ENCODE measurements around the gene KRT23. TPM values are rescaled to one million over a fixed set of nuclear protein-coding genes. Genes with fewer than 3 reads are reported as not detected.
A peak's percentile ranks its signal among the peaks of the same experiment; 100 is the strongest.

KRT23 gene
- total and polyA plus RNA-seq, 2 of the 13 experiments (the other 11 are each of a cell fraction or from before 2014, with no cell fraction given) = 24.7 to 51.1 TPM

DNA sequence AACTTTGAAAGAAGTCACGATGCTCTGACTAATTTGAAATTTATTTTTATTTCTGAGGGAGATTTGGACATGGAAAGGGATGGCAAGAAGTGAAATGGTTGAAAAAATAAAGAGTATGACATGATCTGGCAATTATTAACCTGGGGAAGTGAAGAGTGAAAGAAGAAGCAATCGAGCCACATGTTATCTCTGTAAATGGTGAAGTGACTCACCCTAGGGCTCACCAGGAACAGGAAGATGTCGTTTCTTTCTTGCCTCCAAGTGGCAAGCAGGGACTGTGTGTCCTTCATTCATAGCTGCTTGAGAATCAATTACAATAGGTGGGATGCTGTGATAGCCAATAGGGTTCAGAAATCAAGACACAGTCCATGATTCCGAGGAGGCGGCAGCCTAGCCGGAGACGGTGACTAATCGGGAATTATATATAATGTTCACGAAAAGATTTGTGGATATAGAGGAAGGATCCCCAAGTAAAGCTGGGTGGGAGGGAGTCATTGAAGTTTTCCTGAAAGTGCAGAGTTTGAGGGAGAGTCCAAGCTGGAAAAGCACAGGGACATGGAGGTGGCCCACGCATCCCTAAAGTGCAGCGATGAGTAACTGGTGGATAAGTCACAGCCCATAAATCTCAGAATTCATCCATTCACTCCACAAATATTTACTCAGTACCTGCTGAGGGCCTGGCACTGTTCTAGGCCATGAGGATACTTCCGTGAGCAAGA is 34.2 kb downstream of the KRT23 start (continued):
- TF ChIP-seq, protein P1, sequence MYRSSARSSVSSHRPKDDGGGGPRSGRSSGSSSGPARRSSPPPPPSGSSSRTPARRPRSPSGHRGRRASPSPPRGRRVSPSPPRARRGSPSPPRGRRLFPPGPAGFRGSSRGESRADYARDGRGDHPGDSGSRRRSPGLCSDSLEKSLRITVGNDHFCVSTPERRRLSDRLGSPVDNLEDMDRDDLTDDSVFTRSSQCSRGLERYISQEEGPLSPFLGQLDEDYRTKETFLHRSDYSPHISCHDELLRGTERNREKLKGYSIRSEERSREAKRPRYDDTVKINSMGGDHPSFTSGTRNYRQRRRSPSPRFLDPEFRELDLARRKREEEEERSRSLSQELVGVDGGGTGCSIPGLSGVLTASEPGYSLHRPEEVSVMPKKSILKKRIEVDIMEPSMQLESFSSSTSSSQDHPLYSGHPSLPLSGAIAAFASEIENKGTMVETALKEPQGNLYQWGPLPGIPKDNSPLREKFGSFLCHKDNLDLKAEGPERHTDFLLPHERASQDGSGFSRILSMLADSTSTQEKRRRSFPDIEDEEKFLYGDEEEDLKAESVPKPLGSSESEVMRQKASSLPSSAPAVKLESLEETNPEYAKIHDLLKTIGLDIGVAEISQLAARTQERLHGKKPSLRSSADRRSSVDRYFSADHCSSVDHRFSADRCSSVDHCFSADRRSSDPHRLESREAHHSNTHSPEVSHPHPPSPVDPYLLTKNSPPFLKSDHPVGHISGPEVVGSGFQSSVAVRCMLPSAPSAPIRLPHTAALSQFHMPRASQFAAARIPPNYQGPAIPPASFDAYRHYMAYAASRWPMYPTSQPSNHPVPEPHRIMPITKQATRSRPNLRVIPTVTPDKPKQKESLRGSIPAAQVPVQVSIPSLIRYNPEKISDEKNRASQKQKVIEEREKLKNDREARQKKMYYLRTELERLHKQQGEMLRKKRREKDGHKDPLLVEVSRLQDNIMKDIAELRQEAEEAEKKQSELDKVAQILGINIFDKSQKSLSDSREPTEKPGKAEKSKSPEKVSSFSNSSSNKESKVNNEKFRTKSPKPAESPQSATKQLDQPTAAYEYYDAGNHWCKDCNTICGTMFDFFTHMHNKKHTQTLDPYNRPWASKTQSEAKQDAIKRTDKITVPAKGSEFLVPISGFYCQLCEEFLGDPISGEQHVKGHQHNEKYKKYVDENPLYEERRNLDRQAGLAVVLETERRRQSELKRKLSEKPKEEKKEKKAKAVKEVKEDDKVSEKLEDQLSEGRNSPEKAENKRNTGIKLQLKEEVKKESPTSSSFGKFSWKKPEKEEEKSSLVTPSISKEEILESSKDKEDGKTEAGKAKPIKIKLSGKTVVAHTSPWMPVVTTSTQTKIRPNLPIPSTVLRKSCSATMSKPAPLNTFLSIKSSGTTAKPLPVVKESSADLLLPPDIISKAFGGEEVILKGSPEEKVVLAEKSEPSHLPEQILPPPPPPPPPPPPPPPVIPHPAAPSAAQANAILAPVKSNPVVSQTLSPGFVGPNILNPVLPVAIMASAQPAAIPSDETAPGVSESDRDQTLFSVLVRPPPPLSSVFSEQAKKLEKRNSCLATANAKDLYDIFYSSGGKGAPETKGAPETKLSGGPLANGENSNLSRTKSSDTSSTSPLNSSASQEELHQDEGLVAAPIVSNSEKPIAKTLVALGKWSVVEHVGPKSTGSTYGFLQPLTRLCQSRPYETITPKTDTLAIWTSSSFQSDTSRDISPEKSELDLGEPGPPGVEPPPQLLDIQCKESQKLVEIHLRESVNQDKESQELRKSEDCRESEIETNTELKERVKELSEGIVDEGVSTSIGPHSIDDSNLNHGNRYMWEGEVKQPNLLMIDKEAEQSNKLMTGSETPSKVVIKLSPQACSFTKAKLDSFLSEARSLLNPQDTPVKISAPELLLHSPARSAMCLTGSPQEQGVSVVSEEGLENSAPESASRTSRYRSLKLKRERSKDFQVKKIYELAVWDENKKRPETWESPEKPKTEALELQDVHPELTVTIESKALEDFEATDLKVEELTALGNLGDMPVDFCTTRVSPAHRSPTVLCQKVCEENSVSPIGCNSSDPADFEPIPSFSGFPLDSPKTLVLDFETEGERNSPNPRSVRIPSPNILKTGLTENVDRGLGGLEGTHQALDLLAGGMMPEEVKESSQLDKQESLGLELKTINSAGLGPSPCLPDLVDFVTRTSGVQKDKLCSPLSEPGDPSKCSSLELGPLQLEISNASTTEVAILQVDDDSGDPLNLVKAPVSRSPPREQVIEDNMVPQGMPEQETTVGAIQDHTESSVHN (CRISPR knock-in tag; IDR thresholded peaks at IDR 0.05) = no peak
- TF ChIP-seq NFKBIZ (CRISPR knock-in tag; IDR thresholded peaks at IDR 0.05) (no peak; the same call in 1 of the 2 replicates), SALL1 (CRISPR knock-in tag; IDR thresholded peaks at IDR 0.05) (peak; percentile 46; the same call in 1 of the 2 replicates), ZNF652 (CRISPR knock-in tag; IDR thresholded peaks at IDR 0.05; ENCODE audit: borderline replicate concordance, low read depth) (no peak), FOXC1 (CRISPR knock-in tag; IDR thresholded peaks at IDR 0.05; ENCODE audit: borderline replicate concordance) (no peak), TARDBP (CRISPR knock-in tag; IDR thresholded peaks at IDR 0.05) (no peak), STAG1 (CRISPR knock-in tag; IDR thresholded peaks at IDR 0.05) (no peak), ZBTB7A (CRISPR knock-in tag; IDR thresholded peaks at IDR 0.05) (no peak), RXRA (CRISPR knock-in tag; IDR thresholded peaks at IDR 0.05) (peak; percentile 40; the same call in 1 of the 2 replicates), ZNF235 (CRISPR knock-in tag; IDR thresholded peaks at IDR 0.05; ENCODE audit: borderline replicate concordance) (no peak), AGO2 (optimal IDR thresholded peaks at IDR 0.05; ENCODE audit: low read depth, low read length) (no peak), PAWR (CRISPR knock-in tag; IDR thresholded peaks at IDR 0.05; ENCODE audit: borderline replicate concordance) (no peak), NPAS2 (CRISPR knock-in tag; IDR thresholded peaks at IDR 0.05; ENCODE audit: borderline replicate concordance) (no peak), ZNF33B (CRISPR knock-in tag; IDR thresholded peaks at IDR 0.05) (no peak), ZNF292 (CRISPR knock-in tag; IDR thresholded peaks at IDR 0.05; ENCODE audit: borderline replicate concordance, low read depth) (no peak), LBX2 (CRISPR knock-in tag; IDR thresholded peaks at IDR 0.05; ENCODE audit: borderline replicate concordance) (no peak), NRL (CRISPR knock-in tag; IDR thresholded peaks at IDR 0.05; ENCODE audit: borderline replicate concordance) (no peak)
- TF ChIP-seq, protein P2, sequence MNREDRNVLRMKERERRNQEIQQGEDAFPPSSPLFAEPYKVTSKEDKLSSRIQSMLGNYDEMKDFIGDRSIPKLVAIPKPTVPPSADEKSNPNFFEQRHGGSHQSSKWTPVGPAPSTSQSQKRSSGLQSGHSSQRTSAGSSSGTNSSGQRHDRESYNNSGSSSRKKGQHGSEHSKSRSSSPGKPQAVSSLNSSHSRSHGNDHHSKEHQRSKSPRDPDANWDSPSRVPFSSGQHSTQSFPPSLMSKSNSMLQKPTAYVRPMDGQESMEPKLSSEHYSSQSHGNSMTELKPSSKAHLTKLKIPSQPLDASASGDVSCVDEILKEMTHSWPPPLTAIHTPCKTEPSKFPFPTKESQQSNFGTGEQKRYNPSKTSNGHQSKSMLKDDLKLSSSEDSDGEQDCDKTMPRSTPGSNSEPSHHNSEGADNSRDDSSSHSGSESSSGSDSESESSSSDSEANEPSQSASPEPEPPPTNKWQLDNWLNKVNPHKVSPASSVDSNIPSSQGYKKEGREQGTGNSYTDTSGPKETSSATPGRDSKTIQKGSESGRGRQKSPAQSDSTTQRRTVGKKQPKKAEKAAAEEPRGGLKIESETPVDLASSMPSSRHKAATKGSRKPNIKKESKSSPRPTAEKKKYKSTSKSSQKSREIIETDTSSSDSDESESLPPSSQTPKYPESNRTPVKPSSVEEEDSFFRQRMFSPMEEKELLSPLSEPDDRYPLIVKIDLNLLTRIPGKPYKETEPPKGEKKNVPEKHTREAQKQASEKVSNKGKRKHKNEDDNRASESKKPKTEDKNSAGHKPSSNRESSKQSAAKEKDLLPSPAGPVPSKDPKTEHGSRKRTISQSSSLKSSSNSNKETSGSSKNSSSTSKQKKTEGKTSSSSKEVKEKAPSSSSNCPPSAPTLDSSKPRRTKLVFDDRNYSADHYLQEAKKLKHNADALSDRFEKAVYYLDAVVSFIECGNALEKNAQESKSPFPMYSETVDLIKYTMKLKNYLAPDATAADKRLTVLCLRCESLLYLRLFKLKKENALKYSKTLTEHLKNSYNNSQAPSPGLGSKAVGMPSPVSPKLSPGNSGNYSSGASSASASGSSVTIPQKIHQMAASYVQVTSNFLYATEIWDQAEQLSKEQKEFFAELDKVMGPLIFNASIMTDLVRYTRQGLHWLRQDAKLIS (CRISPR knock-in tag; IDR thresholded peaks at IDR 0.05) = no peak
